GM19043 (cell line): ENCODE results near the gene C13orf42.
"Not testable (repeated sequence)": the region's sequence is repeated elsewhere in the genome, so short reads cannot be mapped to it uniquely, and the experiment has no call there.

Source experiments
- ATAC-seq: cut with Tn5 transposase; IDR thresholded peaks from one replicate; pipeline ENCODE4 v1.9.1; 2021; ENCODE audit warnings: low read depth; ENCODE audit not compliant: unreplicated experiment

Gene C13orf42

GRCh38 chr13:51122868-51123566 is 11.9 kb upstream of the C13orf42 start:
- ATAC-seq, result no peak

GRCh38 chr13:51120873-51121272 is 9.8 kb upstream of the C13orf42 start:
- not testable (repeated sequence) for ATAC-seq

- no peak for ATAC-seq
Measured at GRCh38 chr13:51118809-51119431, 7.8 kb upstream of the C13orf42 start.

GRCh38 chr13:51113969-51114368 is 2.9 kb upstream of the C13orf42 start:
- ATAC-seq, result no peak

- no peak for ATAC-seq
Measured at GRCh38 chr13:51113186-51113881, 2.3 kb upstream of the C13orf42 start.

GRCh38 chr13:51112771-51113170 is 1.7 kb upstream of the C13orf42 start:
- ATAC-seq, result no peak

- no peak for ATAC-seq
Measured at GRCh38 chr13:51111997-51112396, 923 bp upstream of the C13orf42 start.

GRCh38 chr13:51107996-51108395 is 3.1 kb downstream of the C13orf42 start:
- ATAC-seq, result no peak

- no peak for ATAC-seq
Measured at GRCh38 chr13:51105046-51105445, 6.0 kb downstream of the C13orf42 start.

GRCh38 chr13:51101636-51102235 is 9.3 kb downstream of the C13orf42 start:
- ATAC-seq, result no peak

- no peak for ATAC-seq
Measured at GRCh38 chr13:51097353-51098043, 13.6 kb downstream of the C13orf42 start.

- no peak for ATAC-seq
Measured at GRCh38 chr13:51096131-51096530, 14.9 kb downstream of the C13orf42 start.

- no peak for ATAC-seq
Measured at GRCh38 chr13:51093574-51093973, 17.5 kb downstream of the C13orf42 start.

GRCh38 chr13:51091839-51092238 is 19.2 kb downstream of the C13orf42 start:
- ATAC-seq, result no peak

- no peak for ATAC-seq
Measured at GRCh38 chr13:51083706-51084105, 27.4 kb downstream of the C13orf42 start.

- not testable (repeated sequence) for ATAC-seq
Measured at GRCh38 chr13:51080478-51081065, 30.5 kb downstream of the C13orf42 start.

GRCh38 chr13:51071493-51071892 is 39.6 kb downstream of the C13orf42 start:
- no peak for ATAC-seq

- ATAC-seq, result peak; percentile 73
Measured at GRCh38 chr13:51070005-51070649, 40.9 kb downstream of the C13orf42 start.

GRCh38 chr13:51068501-51068900 is 42.6 kb downstream of the C13orf42 start:
- ATAC-seq, result no peak

GRCh38 chr13:51067706-51068105 is 43.4 kb downstream of the C13orf42 start:
- ATAC-seq, result no peak
